ENCODE measurements around the gene TET1.
"Not testable (repeated sequence)": the region's sequence is repeated elsewhere in the genome, so short reads cannot be mapped to it uniquely, and the experiment has no call there.

The TET1 gene

DNA sequence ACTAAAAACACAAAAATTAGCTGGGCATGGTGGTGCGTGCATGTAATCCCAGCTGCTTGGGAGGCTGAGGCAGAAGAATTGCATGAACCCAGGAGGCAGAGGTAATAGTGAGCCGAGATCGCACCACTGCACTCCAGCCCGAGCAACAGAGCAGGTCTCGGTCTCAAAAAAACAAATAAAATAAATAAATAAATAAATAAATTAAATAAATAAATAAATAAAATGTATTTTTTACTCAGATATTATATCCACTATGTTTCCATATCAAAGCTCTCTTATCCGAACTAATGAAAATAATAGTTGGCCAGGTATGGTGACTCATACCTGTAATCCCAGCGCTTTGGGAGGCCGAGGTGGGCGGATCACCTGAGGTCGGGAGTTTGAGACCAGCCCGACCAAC is 41.5 kb upstream of the TET1 start:
- not testable (repeated sequence) for H3K4ac ChIP-seq (ENCODE audit: low read length); H3K9ac ChIP-seq (ENCODE audit: low read depth, low read length, poor library complexity); H3K79me1 ChIP-seq (ENCODE audit: low read depth, low read length); H3K27me3 ChIP-seq (ENCODE audit: control insufficient read depth in 3 of 3, insufficient read depth in 3 of 3, low read depth in 1 of 3, low read length in 3 of 3); DNase-seq (ENCODE audit: low spot score); H3K9me3 ChIP-seq (replicated peaks in 1 of 2; ENCODE audit: control insufficient read depth in 2 of 2, insufficient read depth in 1 of 2, low read depth in 1 of 2, low read length in 2 of 2); H3K27ac ChIP-seq (replicated peaks; ENCODE audit: low read length); H2AK5ac ChIP-seq (ENCODE audit: low read depth, low read length); H3K14ac ChIP-seq (ENCODE audit: low read length); H2BK5ac ChIP-seq (ENCODE audit: low read length); H2AFZ ChIP-seq (ENCODE audit: low read length); H3K4me2 ChIP-seq (ENCODE audit: insufficient read depth, low read length, poor library complexity, severe bottlenecking); H4K8ac ChIP-seq (ENCODE audit: low read depth, low read length); H2BK15ac ChIP-seq (ENCODE audit: low read length); H3K23ac ChIP-seq (ENCODE audit: low read depth, low read length, poor library complexity); H3K4me3 ChIP-seq (ENCODE audit: low read length in 2 of 2); H3K4me1 ChIP-seq (ENCODE audit: control insufficient read depth in 2 of 2, insufficient read depth in 1 of 2, low read depth in 1 of 2, low read length in 2 of 2); H2BK12ac ChIP-seq (ENCODE audit: low read length); H3K18ac ChIP-seq (ENCODE audit: low read length); H2BK120ac ChIP-seq (ENCODE audit: low read depth, low read length); H4K91ac ChIP-seq (ENCODE audit: low read depth, low read length, poor library complexity)
- peaks cover 0 to 15% of the 10 kb centered on the region in 2 donors for H3K36me3 ChIP-seq (replicated peaks in 1 of 2; ENCODE audit: control insufficient read depth in 2 of 2, insufficient read depth in 2 of 2, low read length in 2 of 2)
- WGBS, 2 donors (ENCODE audit: extremely low coverage in 2 of 2, insufficient read length in 2 of 2, insufficient replicate concordance in 1 of 2), result no CpG with 5 or more reads among the region's 11 CpGs

GRCh38 chr10:68525490-68526038 is 34.6 kb upstream of the TET1 start:
- H3K9me3 ChIP-seq (replicated peaks in 1 of 2; ENCODE audit: control insufficient read depth in 2 of 2, insufficient read depth in 1 of 2, low read depth in 1 of 2, low read length in 2 of 2); H3K4me2 ChIP-seq (ENCODE audit: insufficient read depth, low read length, poor library complexity, severe bottlenecking); H2AK5ac ChIP-seq (ENCODE audit: low read depth, low read length); H3K36me3 ChIP-seq (replicated peaks in 1 of 2; ENCODE audit: control insufficient read depth in 2 of 2, insufficient read depth in 2 of 2, low read length in 2 of 2); H4K91ac ChIP-seq (ENCODE audit: low read depth, low read length, poor library complexity); H2BK15ac ChIP-seq (ENCODE audit: low read length); H2BK12ac ChIP-seq (ENCODE audit: low read length); H3K14ac ChIP-seq (ENCODE audit: low read length); H4K8ac ChIP-seq (ENCODE audit: low read depth, low read length); H3K79me1 ChIP-seq (ENCODE audit: low read depth, low read length); H3K27me3 ChIP-seq (ENCODE audit: control insufficient read depth in 3 of 3, insufficient read depth in 3 of 3, low read depth in 1 of 3, low read length in 3 of 3); H3K4me1 ChIP-seq (ENCODE audit: control insufficient read depth in 2 of 2, insufficient read depth in 1 of 2, low read depth in 1 of 2, low read length in 2 of 2); H3K9ac ChIP-seq (ENCODE audit: low read depth, low read length, poor library complexity); H3K4ac ChIP-seq (ENCODE audit: low read length); H2BK120ac ChIP-seq (ENCODE audit: low read depth, low read length); H2BK5ac ChIP-seq (ENCODE audit: low read length); H3K27ac ChIP-seq (replicated peaks; ENCODE audit: low read length); H2AFZ ChIP-seq (ENCODE audit: low read length); DNase-seq (ENCODE audit: low spot score); H3K23ac ChIP-seq (ENCODE audit: low read depth, low read length, poor library complexity); H3K18ac ChIP-seq (ENCODE audit: low read length); H3K4me3 ChIP-seq (ENCODE audit: low read length in 2 of 2): not testable (repeated sequence)
- no CpG with 5 or more reads among the region's 5 CpGs for WGBS, 2 donors (ENCODE audit: extremely low coverage in 2 of 2, insufficient read length in 2 of 2, insufficient replicate concordance in 1 of 2)

- Histone ChIP-seq H3K4me2 (ENCODE audit: insufficient read depth, low read length, poor library complexity, severe bottlenecking) (peak overlapping the region; percentile 99), H4K8ac (ENCODE audit: low read depth, low read length) (no peak overlapping the region), H2AFZ (ENCODE audit: low read length) (peak overlapping the region; percentile 99), H2AK5ac (ENCODE audit: low read depth, low read length) (no peak overlapping the region), H3K27me3 (ENCODE audit: control insufficient read depth in 3 of 3, insufficient read depth in 3 of 3, low read depth in 1 of 3, low read length in 3 of 3) (no peaks in the 10 kb centered on the region), H3K4ac (ENCODE audit: low read length) (no peak overlapping the region), H3K9me3 (replicated peaks in 1 of 2; ENCODE audit: control insufficient read depth in 2 of 2, insufficient read depth in 1 of 2, low read depth in 1 of 2, low read length in 2 of 2) (no peaks in the 10 kb centered on the region), H3K9ac (ENCODE audit: low read depth, low read length, poor library complexity) (peak overlapping the region; percentile 93), H2BK15ac (ENCODE audit: low read length) (no peak overlapping the region), H3K36me3 (replicated peaks in 1 of 2; ENCODE audit: control insufficient read depth in 2 of 2, insufficient read depth in 2 of 2, low read length in 2 of 2) (peaks cover 0 to 5% of the 10 kb centered on the region in 2 donors), H4K91ac (ENCODE audit: low read depth, low read length, poor library complexity) (no peak overlapping the region), H3K18ac (ENCODE audit: low read length) (peak overlapping the region; percentile 74), H2BK5ac (ENCODE audit: low read length) (no peak overlapping the region), H3K4me3 (ENCODE audit: low read length in 2 of 2) (peak overlapping the region; percentile 82 to 90), H2BK12ac (ENCODE audit: low read length) (no peak overlapping the region), H2BK120ac (ENCODE audit: low read depth, low read length) (no peak overlapping the region), H3K14ac (ENCODE audit: low read length) (no peak overlapping the region), H3K79me1 (ENCODE audit: low read depth, low read length) (peaks cover 4% of the 10 kb centered on the region), H3K4me1 (ENCODE audit: control insufficient read depth in 2 of 2, insufficient read depth in 1 of 2, low read depth in 1 of 2, low read length in 2 of 2) (peaks cover 0 to 4% of the 10 kb centered on the region in 2 donors), H3K27ac (replicated peaks; ENCODE audit: low read length) (peak overlapping the region; percentile 16), H3K23ac (ENCODE audit: low read depth, low read length, poor library complexity) (peak overlapping the region; percentile 86)
- no peak for DNase-seq (ENCODE audit: low spot score)
- no CpG with 5 or more reads among the region's 11 CpGs for WGBS, 2 donors (ENCODE audit: extremely low coverage in 2 of 2, insufficient read length in 2 of 2, insufficient replicate concordance in 1 of 2)
Measured at GRCh38 chr10:68526634-68527307, 33.4 kb upstream of the TET1 start.

DNA sequence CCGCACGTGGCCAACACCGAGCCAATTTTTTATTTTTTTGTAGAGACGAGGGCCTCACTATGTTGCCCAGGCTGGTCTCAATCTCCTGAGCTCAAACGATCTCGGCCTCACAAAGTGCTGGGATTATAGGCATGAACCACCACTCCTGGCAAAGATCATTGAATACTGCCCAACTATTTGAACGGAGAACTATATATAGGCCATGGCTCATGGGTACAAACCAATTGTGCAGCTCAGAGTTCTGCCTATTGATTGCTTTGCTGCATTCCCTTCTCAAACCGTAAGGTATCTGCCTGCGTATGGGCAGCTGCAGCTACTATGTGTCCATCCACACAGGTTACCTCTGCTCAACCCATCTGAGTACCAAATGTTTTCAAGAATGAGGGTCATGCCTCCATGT is 23.2 kb upstream of the TET1 start:
- H3K4ac ChIP-seq (ENCODE audit: low read length), result no peak overlapping the region

More for the DNA sequence above, 23.2 kb upstream of the TET1 start:
- Histone ChIP-seq H2AFZ (ENCODE audit: low read length) (no peak overlapping the region), H3K79me1 (ENCODE audit: low read depth, low read length) (no peaks in the 10 kb centered on the region), H2BK5ac (ENCODE audit: low read length) (no peak overlapping the region), H2BK15ac (ENCODE audit: low read length) (no peak overlapping the region), H4K8ac (ENCODE audit: low read depth, low read length) (no peak overlapping the region), H3K36me3 (replicated peaks in 1 of 2; ENCODE audit: control insufficient read depth in 2 of 2, insufficient read depth in 2 of 2, low read length in 2 of 2) (no peaks in the 10 kb centered on the region), H3K4me2 (ENCODE audit: insufficient read depth, low read length, poor library complexity, severe bottlenecking) (no peak overlapping the region), H3K27me3 (ENCODE audit: control insufficient read depth in 3 of 3, insufficient read depth in 3 of 3, low read depth in 1 of 3, low read length in 3 of 3) (no peaks in the 10 kb centered on the region), H3K23ac (ENCODE audit: low read depth, low read length, poor library complexity) (no peak overlapping the region), H2BK120ac (ENCODE audit: low read depth, low read length) (no peak overlapping the region), H3K9me3 (replicated peaks in 1 of 2; ENCODE audit: control insufficient read depth in 2 of 2, insufficient read depth in 1 of 2, low read depth in 1 of 2, low read length in 2 of 2) (no peaks in the 10 kb centered on the region), H3K4me3 (ENCODE audit: low read length in 2 of 2) (no peak overlapping the region), H3K27ac (replicated peaks; ENCODE audit: low read length) (no peak overlapping the region), H3K18ac (ENCODE audit: low read length) (no peak overlapping the region), H3K4me1 (ENCODE audit: control insufficient read depth in 2 of 2, insufficient read depth in 1 of 2, low read depth in 1 of 2, low read length in 2 of 2) (no peaks in the 10 kb centered on the region), H2AK5ac (ENCODE audit: low read depth, low read length) (no peak overlapping the region), H4K91ac (ENCODE audit: low read depth, low read length, poor library complexity) (no peak overlapping the region), H3K14ac (ENCODE audit: low read length) (no peak overlapping the region), H2BK12ac (ENCODE audit: low read length) (no peak overlapping the region), H3K9ac (ENCODE audit: low read depth, low read length, poor library complexity) (no peak overlapping the region)
- DNase-seq (ENCODE audit: low spot score), result no peak
- WGBS, 2 donors (ENCODE audit: extremely low coverage in 2 of 2, insufficient read length in 2 of 2, insufficient replicate concordance in 1 of 2), result no CpG with 5 or more reads among the region's 9 CpGs
